NCI-H345 treated with DMSO at 0.1 percent for 48 hours (cell line): ENCODE measurements around the gene PGRMC1.
"Not testable (repeated sequence)": the region's sequence is repeated elsewhere in the genome, so short reads cannot be mapped to it uniquely, and the experiment has no call there.

Experiments used
- DNase-seq: peaks from one replicate; lab custom pipeline; 2025; ENCODE audit not compliant: unreplicated experiment; lab: John Stamatoyannopoulos, UW

Gene PGRMC1

DNA sequence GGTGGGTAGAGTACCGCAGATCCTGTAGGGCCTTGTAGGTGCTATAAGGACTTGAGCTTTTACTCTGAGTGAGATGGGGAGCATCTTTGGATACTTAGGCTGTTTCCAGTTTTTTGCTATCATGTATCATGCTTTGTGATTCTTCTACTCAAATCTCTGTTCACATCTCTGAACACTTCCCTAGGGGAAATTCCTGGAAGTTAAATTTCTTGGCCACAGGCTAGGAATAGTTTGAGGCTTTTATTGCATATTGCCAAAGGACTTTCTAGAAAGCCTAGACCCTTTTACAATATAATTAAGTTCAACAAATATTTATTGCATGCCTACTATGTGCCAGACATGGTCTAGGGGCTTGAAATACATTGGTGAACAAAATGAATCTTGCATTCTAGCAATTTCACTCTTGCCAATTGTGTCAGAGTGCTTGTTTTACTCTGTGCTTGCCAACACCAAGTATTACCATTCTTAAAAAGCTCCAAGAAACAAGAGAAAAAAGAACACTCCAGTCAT lies 4.1 kb upstream of the PGRMC1 start:
- DNase-seq = no peak

DNA sequence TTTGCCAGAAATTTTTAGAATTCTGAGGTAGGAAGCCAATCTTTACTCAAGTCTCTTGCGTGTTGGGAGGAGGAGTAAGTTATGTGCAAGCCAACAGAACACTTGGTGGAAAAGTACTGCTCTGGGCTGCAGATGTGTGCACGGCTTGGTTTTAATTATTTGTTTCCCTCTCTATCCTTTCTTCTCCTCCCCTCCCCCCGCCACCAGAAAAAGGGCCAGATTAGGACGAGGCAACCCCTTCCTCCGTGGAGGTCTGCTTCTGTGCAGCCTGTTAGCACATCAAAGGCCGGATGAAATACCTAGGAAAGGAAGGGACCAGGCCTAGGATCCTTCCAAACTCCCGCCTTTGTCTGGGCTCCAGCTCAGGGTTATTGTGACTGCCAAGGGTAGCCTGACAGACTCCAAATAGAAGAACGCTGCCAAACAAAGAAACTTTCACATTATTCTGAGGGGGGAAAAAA lies 1.0 kb upstream of the PGRMC1 start:
- no peak for DNase-seq

DNA sequence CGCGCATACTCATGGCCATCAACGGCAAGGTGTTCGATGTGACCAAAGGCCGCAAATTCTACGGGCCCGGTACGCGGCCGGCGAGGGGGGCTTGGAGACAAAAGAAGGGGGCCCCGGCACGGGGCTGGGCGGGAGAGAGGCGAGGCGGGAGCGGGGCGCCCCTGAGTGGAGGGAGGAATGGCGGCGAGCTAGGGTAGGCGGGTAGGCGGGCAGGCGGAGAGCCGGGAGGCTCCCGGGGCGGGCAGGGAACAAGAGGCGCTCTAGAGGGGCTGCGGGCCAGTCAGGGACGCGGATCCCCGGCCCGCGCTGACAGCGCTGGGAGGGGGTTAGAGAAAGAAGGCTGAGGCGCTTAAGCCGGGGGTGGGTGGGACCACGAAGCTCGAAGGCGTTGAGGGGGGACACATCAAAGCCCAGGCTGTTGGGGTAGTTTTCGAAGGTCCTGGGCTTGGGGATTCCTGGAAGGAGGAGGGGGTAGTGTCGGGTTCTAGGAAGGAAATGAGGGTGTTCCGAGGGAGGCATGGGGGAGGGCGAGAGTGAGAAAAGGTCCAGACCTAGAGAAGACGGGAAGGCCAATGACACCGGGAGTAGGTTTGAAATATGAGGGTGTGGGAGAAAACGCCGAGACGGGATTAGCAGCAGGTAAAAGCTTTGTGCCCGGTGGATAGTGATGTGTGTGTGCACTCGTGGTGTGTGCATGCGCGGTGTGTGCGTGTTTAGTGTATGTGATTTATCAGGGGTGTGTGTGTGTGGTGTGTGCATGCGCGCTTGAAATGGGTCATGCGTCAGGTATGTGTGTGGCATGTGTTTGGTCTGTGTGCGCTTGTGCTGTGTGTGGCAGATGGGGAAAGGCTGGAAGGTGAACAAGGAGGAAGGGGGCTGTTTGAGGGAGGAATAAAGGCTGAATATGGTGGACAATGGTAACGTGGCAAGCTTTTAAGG lies 807 bp downstream of the PGRMC1 start:
- no peak for DNase-seq

DNA sequence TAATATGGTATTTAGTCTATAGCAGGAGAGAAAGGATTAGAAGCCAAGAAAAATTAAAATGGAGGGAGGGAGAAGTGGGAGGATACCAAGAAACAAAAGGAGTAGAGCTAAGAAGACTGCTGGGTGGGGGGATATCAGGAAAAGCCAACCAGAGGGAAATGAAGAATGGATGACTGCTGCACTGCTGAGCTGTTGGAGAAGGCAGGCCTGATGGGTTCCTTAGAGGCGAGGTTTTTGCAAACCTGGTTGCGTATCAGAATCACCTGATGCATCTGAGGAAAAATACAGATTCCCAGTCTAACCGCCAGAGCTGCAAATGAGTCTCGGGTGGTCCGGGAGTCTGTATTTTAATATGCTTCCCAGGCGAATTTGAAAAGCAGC lies 1.5 kb downstream of the PGRMC1 start:
- no peak for DNase-seq

DNA sequence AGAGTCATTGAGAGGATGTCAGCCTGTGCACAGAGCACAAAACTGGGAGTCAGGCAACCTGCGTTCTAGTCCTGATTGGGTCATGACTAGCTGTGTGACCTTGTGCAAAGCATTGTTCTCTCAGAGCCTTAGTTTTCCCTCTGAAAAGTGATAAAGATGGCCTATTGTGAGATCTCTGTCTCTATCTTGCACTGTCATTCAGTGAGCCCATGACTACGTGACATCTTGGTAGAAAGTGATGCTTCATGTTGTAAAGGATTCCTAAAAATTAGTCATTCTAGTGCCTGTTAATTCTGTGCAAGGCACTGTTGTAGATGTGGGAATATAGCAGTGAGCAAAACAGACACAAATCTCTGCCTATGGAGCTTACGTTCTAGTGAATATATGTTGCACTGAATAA lies 2.5 kb downstream of the PGRMC1 start:
- DNase-seq = no peak

DNA sequence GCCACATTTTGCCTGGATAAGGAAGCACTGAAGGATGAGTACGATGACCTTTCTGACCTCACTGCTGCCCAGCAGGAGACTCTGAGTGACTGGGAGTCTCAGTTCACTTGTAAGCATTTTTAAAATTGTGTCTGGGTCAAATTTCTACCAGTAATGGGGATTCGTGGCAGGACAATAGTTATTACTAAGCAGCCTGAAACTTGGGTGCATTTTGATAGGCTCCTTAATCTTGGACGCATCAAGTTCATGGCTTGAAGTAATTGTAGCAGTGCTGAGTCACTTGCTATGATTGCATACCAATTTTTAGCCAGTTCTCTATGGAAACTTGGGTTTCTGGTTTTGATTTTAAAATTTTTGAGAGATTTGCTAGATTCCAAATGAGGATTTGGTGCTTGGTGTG lies 4.3 kb downstream of the PGRMC1 start:
- no peak for DNase-seq

DNA sequence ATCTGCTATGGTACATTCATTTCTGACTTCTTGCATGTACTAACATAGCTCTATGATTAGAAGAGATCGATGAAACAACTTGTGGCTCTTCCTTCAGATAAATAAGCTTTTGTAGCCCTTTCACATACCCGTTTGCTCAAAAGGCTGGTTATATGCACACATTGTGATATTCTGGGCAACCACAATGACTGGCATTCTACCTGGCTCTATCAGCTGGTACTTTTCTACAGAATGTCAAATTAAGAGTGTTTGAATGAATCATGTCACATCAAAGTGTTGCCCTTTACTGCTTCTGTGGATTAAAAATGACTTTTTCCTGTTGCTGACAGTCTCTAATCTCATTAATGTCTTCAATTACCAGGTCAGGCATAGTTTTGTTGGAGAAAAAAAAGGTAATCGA lies 11.6 kb downstream of the PGRMC1 start:
- no peak for DNase-seq

DNA sequence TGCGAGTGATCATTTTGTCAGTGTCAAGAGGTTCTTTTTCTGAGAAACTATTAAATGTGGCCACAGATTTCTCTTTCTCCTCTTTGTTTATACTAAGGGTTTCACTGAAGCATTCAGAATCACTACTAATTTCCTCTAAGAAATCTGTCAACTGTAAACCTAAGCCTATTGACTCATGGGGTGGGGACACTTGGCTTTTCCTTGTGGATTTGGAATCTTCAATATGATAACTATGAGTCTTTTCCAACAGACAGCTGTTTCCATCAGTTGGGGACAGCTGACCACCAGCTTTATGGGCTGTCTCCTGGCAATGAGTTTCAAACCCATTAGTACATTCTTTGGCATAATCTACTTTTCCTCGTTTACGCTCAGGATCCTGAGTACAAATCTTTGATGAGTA lies 13.8 kb downstream of the PGRMC1 start:
- no peak for DNase-seq

DNA sequence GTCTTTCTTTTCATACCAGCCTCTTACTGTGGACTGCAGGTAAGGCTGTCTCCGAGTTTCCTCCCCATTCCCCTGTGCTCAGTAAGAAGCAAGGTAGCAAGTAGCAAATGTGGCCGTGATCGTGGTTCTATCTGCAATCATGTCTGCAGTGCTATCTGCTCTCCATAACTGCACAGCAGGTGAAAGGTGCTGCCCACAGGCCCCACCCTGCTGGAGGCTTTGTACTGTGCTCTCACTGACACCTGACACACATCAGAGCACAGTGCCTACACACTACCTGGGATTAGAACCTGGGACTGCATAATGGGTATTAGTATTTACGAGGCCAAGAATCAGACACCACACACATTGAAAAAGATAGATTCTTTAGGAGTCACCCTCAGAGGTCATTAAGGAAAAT lies 15.3 kb downstream of the PGRMC1 start:
- no peak for DNase-seq

DNA sequence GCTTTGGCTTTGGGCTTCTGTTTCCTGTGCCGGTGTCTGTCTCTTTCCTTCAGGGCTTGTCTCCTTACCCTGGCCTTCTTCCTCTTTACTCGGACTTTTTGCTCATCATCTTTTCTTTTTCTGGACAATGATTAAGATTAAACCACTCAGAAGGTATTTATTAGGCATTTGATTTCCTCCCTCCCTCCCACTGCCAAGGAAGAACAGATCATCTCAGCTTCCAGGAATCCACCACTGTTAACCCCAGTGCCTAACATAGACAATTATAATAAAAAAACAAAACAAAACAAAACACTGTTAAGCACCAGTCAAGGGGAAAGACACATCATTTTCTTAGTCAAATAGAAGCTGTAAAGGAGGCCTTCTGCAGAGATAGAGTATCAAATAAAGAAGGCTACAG lies 16.6 kb downstream of the PGRMC1 start:
- DNase-seq = no peak

DNA sequence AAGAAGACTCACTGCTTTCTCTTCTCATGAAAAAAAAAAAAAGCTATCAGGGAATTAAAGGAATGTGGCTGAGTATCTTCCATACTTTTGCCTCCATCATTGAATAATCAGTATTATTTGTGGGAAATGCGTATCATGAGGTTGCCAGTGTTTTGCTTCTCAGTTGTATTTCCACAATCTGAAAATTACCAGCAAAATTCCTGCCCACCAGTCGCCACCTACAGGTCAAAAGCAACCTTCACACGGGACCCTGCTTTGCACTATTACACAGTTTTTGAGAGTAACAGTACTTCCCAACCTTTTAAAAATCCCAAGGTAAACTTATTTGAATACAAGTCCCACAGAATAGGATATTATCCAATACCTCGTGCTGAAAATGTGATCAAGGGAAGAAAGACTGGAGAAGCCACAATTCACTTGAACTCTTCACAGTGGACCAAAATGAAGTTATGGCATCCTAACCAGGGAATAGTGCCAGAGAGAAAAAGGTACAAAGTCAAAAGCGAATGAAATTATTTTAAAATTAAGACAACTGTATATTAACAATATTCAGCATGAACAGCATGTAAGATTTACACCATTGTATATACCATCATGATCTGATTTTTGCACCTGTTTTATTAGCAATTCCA lies 30.4 kb downstream of the PGRMC1 start:
- no peak for DNase-seq

DNA sequence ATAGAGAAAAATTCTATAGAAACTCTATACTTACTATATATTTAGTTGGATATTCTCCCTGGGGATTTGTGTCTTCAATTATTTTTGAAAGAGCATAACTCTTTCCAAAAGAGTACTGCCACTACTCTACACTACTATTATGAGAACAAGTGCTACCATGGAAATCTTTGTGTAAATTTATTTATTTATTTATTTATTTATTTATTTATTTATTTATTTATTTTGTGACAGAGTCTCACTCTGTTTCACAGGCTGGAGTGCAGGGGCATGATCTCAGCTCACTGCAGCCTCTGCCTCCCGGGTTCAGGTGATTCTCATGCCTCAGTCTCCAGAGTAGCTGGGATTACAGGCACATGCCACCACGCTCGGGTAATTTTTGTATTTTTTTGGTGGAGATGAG lies 31.0 kb downstream of the PGRMC1 start:
- not testable (repeated sequence) for DNase-seq

DNA sequence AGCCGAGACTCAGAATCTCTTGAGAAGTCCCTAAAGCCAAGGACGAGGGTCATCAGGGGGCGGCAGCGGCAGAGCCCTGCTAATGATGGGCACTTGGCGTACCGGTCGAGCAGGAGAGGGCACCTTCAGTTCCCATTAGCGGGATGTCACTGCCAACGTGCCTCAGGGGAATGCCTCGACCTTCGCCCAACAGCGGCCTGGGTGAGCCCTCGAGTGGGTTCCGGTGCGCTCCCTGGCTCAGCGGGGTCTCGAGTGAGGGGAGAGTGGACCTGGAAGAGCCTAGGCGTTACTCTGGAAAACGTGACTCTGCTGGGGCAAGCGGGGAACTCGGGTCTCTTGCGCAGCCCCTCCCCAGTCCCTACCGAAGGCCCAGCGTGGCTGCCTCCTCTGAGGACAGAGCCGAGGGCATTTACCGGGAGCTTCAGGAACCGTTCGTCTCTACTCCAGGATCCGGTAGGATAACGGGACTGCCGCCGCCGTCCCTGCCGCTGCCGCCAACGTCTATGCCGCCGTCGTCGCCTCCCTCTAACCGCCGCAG lies 36.9 kb downstream of the PGRMC1 start:
- no peak for DNase-seq

DNA sequence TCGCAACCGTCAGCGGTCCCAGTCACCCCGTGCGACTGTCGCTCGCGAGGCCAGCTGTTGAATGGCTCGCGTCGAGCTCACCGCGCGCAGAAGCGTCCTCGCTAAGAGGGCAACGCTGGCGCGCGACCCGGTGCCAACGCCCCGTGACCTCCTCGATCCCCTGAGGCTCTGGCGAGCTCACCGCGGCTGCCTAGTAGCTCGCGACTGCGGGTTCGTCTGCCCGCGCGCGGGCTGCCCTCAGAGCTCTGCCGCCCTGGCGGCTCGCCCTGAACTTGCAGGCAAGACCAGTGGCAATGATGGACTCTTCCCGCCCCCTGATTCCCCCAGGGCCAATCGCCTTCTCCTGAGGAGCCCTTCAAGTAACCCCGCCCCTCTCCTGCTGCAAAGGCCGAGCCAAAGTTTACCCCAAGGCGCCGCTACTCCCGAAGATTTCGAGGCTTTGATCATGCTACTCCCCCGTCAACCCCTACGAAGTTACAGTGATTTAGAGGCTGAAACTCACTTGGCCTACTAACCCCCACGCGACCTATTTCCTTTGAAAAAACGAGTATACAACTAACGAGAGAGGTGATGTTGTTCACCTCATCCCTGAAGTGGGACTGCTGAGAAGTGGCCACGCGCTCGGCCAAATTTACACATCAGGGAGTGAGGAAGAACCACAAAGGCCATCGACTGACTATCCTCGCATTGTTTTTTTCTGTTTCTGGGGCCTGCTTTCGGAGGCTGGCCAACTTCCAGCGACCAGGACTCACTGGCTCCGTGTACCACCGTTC lies 37.5 kb downstream of the PGRMC1 start:
- DNase-seq = no peak

DNA sequence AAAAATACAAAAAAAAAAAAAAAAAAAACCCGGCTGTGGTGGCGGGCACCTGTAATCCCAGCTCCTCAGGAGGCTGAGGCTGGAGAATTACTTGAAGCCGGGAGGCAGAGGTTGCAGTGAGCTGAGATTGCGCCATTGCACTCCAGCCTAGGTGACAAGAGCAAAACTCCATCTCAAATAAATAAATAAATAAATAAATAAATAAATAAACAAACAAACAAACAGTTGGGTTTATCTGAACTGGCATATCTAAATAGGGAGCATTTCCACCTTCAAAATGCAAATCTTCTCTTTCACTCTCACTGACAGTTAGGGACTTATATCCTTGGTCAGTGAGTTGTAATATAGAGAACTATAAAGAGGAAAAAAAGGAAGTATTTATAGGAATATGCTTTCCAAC lies 46.3 kb downstream of the PGRMC1 start:
- DNase-seq = not testable (repeated sequence)

DNA sequence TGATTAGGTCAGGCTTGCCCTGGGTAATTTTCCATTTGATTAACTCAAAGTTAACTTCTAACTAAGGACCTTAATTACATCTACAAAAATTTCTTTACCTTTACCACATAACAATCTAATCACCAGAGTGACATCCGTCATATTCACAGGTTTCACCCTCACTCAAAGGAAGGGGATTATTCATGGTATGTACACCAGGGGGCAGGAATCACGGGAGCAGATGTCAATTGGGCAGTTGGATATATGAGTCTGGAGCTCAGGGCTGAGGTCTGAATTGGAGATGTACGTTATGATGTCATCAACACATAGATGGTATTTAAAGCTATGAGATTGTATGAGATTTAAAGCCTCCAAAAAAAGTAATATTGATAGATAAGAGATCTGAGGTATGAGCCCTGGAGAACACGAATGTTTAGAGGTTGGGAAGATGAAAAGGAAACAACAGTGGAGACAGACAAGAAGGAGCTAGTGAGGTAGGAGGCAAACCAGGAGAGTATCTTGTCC lies 52.9 kb downstream of the PGRMC1 start:
- no peak for DNase-seq

DNA sequence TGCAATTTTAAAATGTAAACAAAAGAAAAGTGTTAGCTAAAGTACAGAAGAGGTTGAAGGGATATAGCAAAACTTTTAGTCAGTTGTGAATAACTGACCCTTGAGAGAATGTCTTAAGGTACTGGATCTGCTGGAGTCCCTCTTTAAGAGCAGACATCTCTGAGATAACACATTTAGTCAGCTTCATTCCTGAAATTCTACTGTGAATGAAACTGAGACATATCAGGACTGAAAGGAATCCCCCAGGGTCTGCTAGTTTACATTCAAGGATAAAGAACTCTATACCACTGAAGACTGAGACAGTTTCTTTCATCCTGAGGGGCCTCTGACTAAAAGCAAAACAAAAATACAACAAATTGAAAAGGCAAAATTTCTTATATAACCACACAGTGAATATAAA lies 54.4 kb downstream of the PGRMC1 start:
- no peak for DNase-seq

DNA sequence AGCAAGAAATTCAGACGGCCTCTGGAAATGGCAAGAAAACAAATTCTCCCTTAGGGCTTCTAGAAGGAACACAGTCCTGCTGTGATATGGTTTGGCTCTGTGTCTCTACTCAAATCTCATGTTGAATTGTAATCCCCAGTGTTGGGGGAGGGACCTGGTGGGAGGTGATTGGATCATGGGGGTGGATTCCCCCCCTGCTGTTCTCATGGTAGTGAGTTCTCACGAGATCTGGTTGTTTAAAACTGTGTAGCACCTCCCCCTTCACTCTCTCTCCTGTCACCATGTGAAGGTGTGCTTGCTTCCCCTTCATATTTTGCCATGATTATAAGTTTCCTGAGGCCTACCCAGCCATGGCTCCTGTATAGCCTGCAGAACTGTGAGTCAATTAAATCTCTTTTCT lies 55.2 kb downstream of the PGRMC1 start:
- not testable (repeated sequence) for DNase-seq

DNA sequence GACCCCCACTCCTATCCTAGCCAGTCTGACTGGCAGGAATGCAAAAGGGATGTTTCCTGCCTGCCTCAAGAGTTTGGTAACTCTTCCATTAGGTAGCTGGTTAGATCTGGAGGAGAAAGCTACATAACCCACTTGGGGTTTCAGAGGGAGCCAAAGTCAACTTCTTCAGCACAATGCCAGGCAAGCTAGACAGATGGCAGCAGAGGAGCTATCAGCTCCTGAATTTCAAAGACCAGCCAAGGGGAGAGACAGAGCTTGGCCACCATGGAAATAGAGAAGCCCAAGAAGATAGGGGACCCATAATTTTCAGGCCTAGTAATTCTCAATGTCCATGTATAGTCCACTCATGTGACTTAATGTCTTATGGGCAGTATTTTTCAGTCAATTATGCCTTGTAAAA lies 56.4 kb downstream of the PGRMC1 start:
- DNase-seq = no peak
